G401.6 (cell line): ENCODE data around the gene TMEM72.

Experiments
- FAIRE-seq: peaks from 2 replicates; lab custom pipeline; 2012; peaks lifted over from hg19 to GRCh38; lab: Jason Lieb, UNC

The TMEM72 gene

GRCh38 chr10:44934416-44935200 lies 23.5 kb downstream of the TMEM72 start:
- FAIRE-seq = no peak

- FAIRE-seq = no peak
Observed at GRCh38 chr10:44935201-44935965, 24.2 kb downstream of the TMEM72 start.

- no peak for FAIRE-seq
Observed at GRCh38 chr10:44935966-44936295, 24.8 kb downstream of the TMEM72 start.

- FAIRE-seq = no peak
Observed at GRCh38 chr10:44936314-44936975, 25.3 kb downstream of the TMEM72 start.

GRCh38 chr10:44937196-44938005 lies 26.3 kb downstream of the TMEM72 start:
- no peak for FAIRE-seq

GRCh38 chr10:44938956-44939355 lies 27.8 kb downstream of the TMEM72 start:
- no peak for FAIRE-seq

GRCh38 chr10:44939691-44940401 lies 28.7 kb downstream of the TMEM72 start:
- FAIRE-seq = no peak

GRCh38 chr10:44944354-44944753 lies 33.2 kb downstream of the TMEM72 start:
- no peak for FAIRE-seq

GRCh38 chr10:44946205-44946604 lies 35.1 kb downstream of the TMEM72 start:
- no peak for FAIRE-seq

- FAIRE-seq = no peak
Observed at GRCh38 chr10:44947371-44948152, 36.4 kb downstream of the TMEM72 start.

- FAIRE-seq = no peak
Observed at GRCh38 chr10:44948642-44949041, 37.5 kb downstream of the TMEM72 start.

GRCh38 chr10:44949127-44949802 lies 38.1 kb downstream of the TMEM72 start:
- no peak for FAIRE-seq

- FAIRE-seq = no peak
Observed at GRCh38 chr10:44949915-44950314, 38.8 kb downstream of the TMEM72 start.

GRCh38 chr10:44950326-44951225 lies 39.4 kb downstream of the TMEM72 start:
- FAIRE-seq = no peak

GRCh38 chr10:44951576-44952226 lies 40.6 kb downstream of the TMEM72 start:
- FAIRE-seq = no peak

- no peak for FAIRE-seq
Observed at GRCh38 chr10:44952779-44953231, 41.7 kb downstream of the TMEM72 start.

GRCh38 chr10:44954042-44954441 lies 42.9 kb downstream of the TMEM72 start:
- no peak for FAIRE-seq

- FAIRE-seq = no peak
Observed at GRCh38 chr10:44954962-44955361, 43.8 kb downstream of the TMEM72 start.
